HTERT RPE-1 (cell line): ENCODE data around the gene RABEPK.
"Not testable (repeated sequence)": the region's sequence is repeated elsewhere in the genome, so short reads cannot be mapped to it uniquely, and the experiment has no call there.

ENCODE experiments used
- in situ Hi-C: fragments of 300-500 bp; cut with MboI; formaldehyde crosslinking; loops from 4 replicates; pipeline ENCODE4 v1.14.3; 2020; ENCODE audit warnings: low sequenced_read_pairs

RABEPK gene

GRCh38 chr9:125190361-125190801 is 10.0 kb upstream of the RABEPK start:
- in situ Hi-C loops = no loop called here

- in situ Hi-C loops = not testable (repeated sequence)
Observed at GRCh38 chr9:125194466-125194865, 5.9 kb upstream of the RABEPK start.

GRCh38 chr9:125195591-125195990 is 4.8 kb upstream of the RABEPK start:
- in situ Hi-C loops = not testable (repeated sequence)

GRCh38 chr9:125202846-125203618 is 2.7 kb downstream of the RABEPK start:
- in situ Hi-C loops = no loop called here

- in situ Hi-C loops = no loop called here
Observed at GRCh38 chr9:125204477-125204876, 4.1 kb downstream of the RABEPK start.

GRCh38 chr9:125214186-125214585 is 13.8 kb downstream of the RABEPK start:
- in situ Hi-C loops = no loop called here

GRCh38 chr9:125218621-125219020 is 18.3 kb downstream of the RABEPK start:
- in situ Hi-C loops = no loop called here

GRCh38 chr9:125224858-125225257 is 24.5 kb downstream of the RABEPK start:
- in situ Hi-C loops = not testable (repeated sequence)

GRCh38 chr9:125227761-125228160 is 27.4 kb downstream of the RABEPK start:
- in situ Hi-C loops = no loop called here

GRCh38 chr9:125233678-125234077 is 33.3 kb downstream of the RABEPK start:
- in situ Hi-C loops = no loop called here

- in situ Hi-C loops = not testable (repeated sequence)
Observed at GRCh38 chr9:125234099-125234498, 33.8 kb downstream of the RABEPK start.

- in situ Hi-C loops = no loop called here
Observed at GRCh38 chr9:125235804-125236519, 35.6 kb downstream of the RABEPK start.

GRCh38 chr9:125236520-125237159 is 36.3 kb downstream of the RABEPK start:
- in situ Hi-C loops = not testable (repeated sequence)

- in situ Hi-C loops = no loop called here
Observed at GRCh38 chr9:125238127-125238914, 38.0 kb downstream of the RABEPK start.

GRCh38 chr9:125238915-125239446 is 38.6 kb downstream of the RABEPK start:
- in situ Hi-C loops = no loop called here

GRCh38 chr9:125239631-125240597 is 39.6 kb downstream of the RABEPK start:
- in situ Hi-C loops = no loop called here

GRCh38 chr9:125240649-125240999 is 40.3 kb downstream of the RABEPK start:
- in situ Hi-C loops = no loop called here

GRCh38 chr9:125241000-125241862 is 40.9 kb downstream of the RABEPK start, which contains the start of gene HSPA5:
Gene HSPA5 (minus strand): TSS chr9:125241343. CDS start chr9:125241126, 217 bp downstream.
- in situ Hi-C loops = no loop called here
